RPMI7951 (cell line): Measurements from ENCODE around the gene INVS. TPM values are rescaled to one million over a fixed set of nuclear protein-coding genes. Genes with fewer than 3 reads are reported as not detected.

Experiments used
- DNase-seq: peaks from one replicate; pipeline ENCODE4 v3.0.0-alpha.2; 2012; ENCODE audit warnings: low read depth
- total RNA-seq: library from RNA; depleted of rRNA; stranded (reverse); fragments of >200 nt; shearing (Covaris generic); gene quantifications from 2 replicates; pipeline ENCODE4 v1.2.3, GENCODE V29; 2014

The INVS gene
- total RNA-seq, 1 experiment from 2014 or later = 15.0 TPM

- DNase-seq = no peak
Observed at GRCh38 chr9:100281066-100281465, 182.0 kb downstream of the INVS start.

GRCh38 chr9:100281676-100282387 lies 182.8 kb downstream of the INVS start:
- DNase-seq = no peak

- DNase-seq = no peak
Observed at GRCh38 chr9:100282388-100282719, 183.3 kb downstream of the INVS start.

- no peak for DNase-seq
Observed at GRCh38 chr9:100284247-100284646, 185.2 kb downstream of the INVS start.

- DNase-seq = no peak
Observed at GRCh38 chr9:100285080-100285479, 186.0 kb downstream of the INVS start.

- DNase-seq = no peak
Observed at GRCh38 chr9:100285601-100286000, 186.6 kb downstream of the INVS start.

GRCh38 chr9:100286257-100286656 lies 187.2 kb downstream of the INVS start:
- no peak for DNase-seq

GRCh38 chr9:100287186-100287585 lies 188.1 kb downstream of the INVS start:
- DNase-seq = no peak

- no peak for DNase-seq
Observed at GRCh38 chr9:100290714-100291113, 191.7 kb downstream of the INVS start.

- DNase-seq = no peak
Observed at GRCh38 chr9:100292414-100292813, 193.4 kb downstream of the INVS start.

GRCh38 chr9:100294341-100294740 lies 195.3 kb downstream of the INVS start:
- no peak for DNase-seq

GRCh38 chr9:100294806-100295205 lies 195.8 kb downstream of the INVS start:
- DNase-seq = no peak

- no peak for DNase-seq
Observed at GRCh38 chr9:100295240-100295639, 196.2 kb downstream of the INVS start.

GRCh38 chr9:100296407-100296806 lies 197.4 kb downstream of the INVS start:
- DNase-seq = no peak

GRCh38 chr9:100298378-100298777 lies 199.3 kb downstream of the INVS start:
- no peak for DNase-seq

GRCh38 chr9:100303747-100304146 lies 204.7 kb downstream of the INVS start:
- no peak for DNase-seq

- DNase-seq = no peak
Observed at GRCh38 chr9:100306283-100306682, 207.2 kb downstream of the INVS start.

- DNase-seq = no peak
Observed at GRCh38 chr9:100307080-100307479, 208.0 kb downstream of the INVS start.

- no peak for DNase-seq
Observed at GRCh38 chr9:100308965-100309564, 210.0 kb downstream of the INVS start.

- DNase-seq = no peak
Observed at GRCh38 chr9:100309992-100310391, 210.9 kb downstream of the INVS start.

GRCh38 chr9:100315561-100315960 lies 216.5 kb downstream of the INVS start:
- DNase-seq = no peak

- DNase-seq = peak; percentile 41
Observed at GRCh38 chr9:100317706-100318105, 218.7 kb downstream of the INVS start.

GRCh38 chr9:100322954-100323536 lies 224.0 kb downstream of the INVS start:
- DNase-seq = peak; percentile 50
